ENCODE measurements around the gene KRTAP10-11. TPM values are rescaled to one million over a fixed set of nuclear protein-coding genes. Genes with fewer than 3 reads are reported as not detected.

Gene KRTAP10-11
- total and polyA plus RNA-seq, 2 of the 8 experiments (the other 6 are each of a cell fraction or from before 2014, with no cell fraction given), result not detected

- no peak for TF ChIP-seq CTCF (IDR thresholded peaks at IDR 0.05; ENCODE audit: control extremely low read depth in 1 of 3, insufficient read depth in 1 of 3, low read depth in 1 of 3, low read length in 3 of 3)
- TF ChIP-seq SRF (IDR thresholded peaks at IDR 0.05; ENCODE audit: low read depth, low read length), result no peak
- no peak for TF ChIP-seq RFX5 (IDR thresholded peaks at IDR 0.05; ENCODE audit: borderline replicate concordance, low read depth, low read length)
- TF ChIP-seq CBX8 (IDR thresholded peaks at IDR 0.05; ENCODE audit: borderline replicate concordance, low read depth, low read length), result no peak
- no peak for TF ChIP-seq SIN3A (conservative IDR thresholded peaks at IDR 0.05 in 1 of 2, IDR thresholded peaks at IDR 0.05 in 1 of 2; ENCODE audit: low read depth in 1 of 2, low read length in 2 of 2)
- no peak for TF ChIP-seq GABPA (IDR thresholded peaks at IDR 0.05; ENCODE audit: borderline replicate concordance, insufficient read depth, low read length)
- TF ChIP-seq E2F6 (IDR thresholded peaks at IDR 0.05), result no peak
- TF ChIP-seq USF2 (IDR thresholded peaks at IDR 0.05; ENCODE audit: low read length), result no peak
These were observed 49.4 kb downstream of the KRTAP10-11 start (continued) for GRCh38 chr21:44695641-44696040.
